BJ (cell line): ENCODE measurements around the gene CCDC187. TPM values are rescaled to one million over a fixed set of nuclear protein-coding genes. Genes with fewer than 3 reads are reported as not detected.

ENCODE experiments used
- CTCF ChIA-PET: fragments of 350-600 bp; formaldehyde crosslinking; extraction: SDS; loops from one replicate; lab custom pipeline; 2021; ENCODE audit warnings: antibody characterized with exemption, inconsistent platforms; lab: Yijun Ruan, JAX
- POLR2A ChIA-PET: fragments of 300-600 bp; sonication (Branson Sonifier 250); formaldehyde crosslinking; extraction: SDS; loops from one replicate; lab custom pipeline; 2021; ENCODE audit warnings: antibody characterized with exemption; lab: Charles Lee
- DNase-seq: peaks from one replicate; pipeline ENCODE4 v3.0.0-alpha.2; 2011; ENCODE audit warnings: low read depth
- H3K27me3 ChIP-seq: 2 replicates; pipeline ENCODE4 v1.6.0; 2011; ENCODE audit warnings: low read length; ENCODE audit not compliant: control insufficient read depth, insufficient read depth
- H3K36me3 ChIP-seq: 2 replicates; pipeline ENCODE4 v1.5.1; 2011; ENCODE audit warnings: low read length; ENCODE audit not compliant: control insufficient read depth, insufficient read depth
- H3K4me3 ChIP-seq: 2 replicates; pipeline ENCODE4 v1.5.1; 2011; ENCODE audit warnings: low read depth, mild to moderate bottlenecking, control low read depth, low read length
- CTCF ChIP-seq: IDR thresholded peaks from 2 replicates; pipeline ENCODE4 v1.5.1; 2011; ENCODE audit warnings: low read depth, mild to moderate bottlenecking, control low read depth, inconsistent platforms, low read length, moderate library complexity; ENCODE audit not compliant: insufficient read depth
- polyA plus RNA-seq: library from polyadenylated mRNA; depleted of rRNA; stranded (reverse); fragments of >200 nt; gene quantifications from 2 replicates; pipeline ENCODE4 v1.2.3, GENCODE V29; 2011

The CCDC187 gene
- polyA plus RNA-seq, 1 experiment = not detected

GRCh38 chr9:136235171-136235570 is 68.7 kb downstream of the CCDC187 start:
- ChIA-PET CTCF (no interaction called here), POLR2A (no interaction called here)
- H3K27me3 ChIP-seq = no peaks in the 10 kb centered on the region
- DNase-seq = no peak
- peaks cover 6% of the 10 kb centered on the region for H3K36me3 ChIP-seq
- no peak overlapping the region for H3K4me3 ChIP-seq
- no peak for TF ChIP-seq CTCF

- Histone ChIP-seq H3K36me3 (peaks cover 6% of the 10 kb centered on the region), H3K4me3 (no peak overlapping the region), H3K27me3 (no peaks in the 10 kb centered on the region)
- DNase-seq = no peak
- CTCF ChIA-PET = interaction anchor here (1.3 kb wide), 1 partner anchor 9 kb away, joined by 5 read pairs; no protein-coding TSS in a partner anchor
- no peak for TF ChIP-seq CTCF
- POLR2A ChIA-PET = interaction anchor here (0.6 kb wide), 1 partner anchor 37 kb away, joined by 5 read pairs; no protein-coding TSS in a partner anchor
These were observed 69.3 kb downstream of the CCDC187 start for GRCh38 chr9:136234597-136234996.

DNA sequence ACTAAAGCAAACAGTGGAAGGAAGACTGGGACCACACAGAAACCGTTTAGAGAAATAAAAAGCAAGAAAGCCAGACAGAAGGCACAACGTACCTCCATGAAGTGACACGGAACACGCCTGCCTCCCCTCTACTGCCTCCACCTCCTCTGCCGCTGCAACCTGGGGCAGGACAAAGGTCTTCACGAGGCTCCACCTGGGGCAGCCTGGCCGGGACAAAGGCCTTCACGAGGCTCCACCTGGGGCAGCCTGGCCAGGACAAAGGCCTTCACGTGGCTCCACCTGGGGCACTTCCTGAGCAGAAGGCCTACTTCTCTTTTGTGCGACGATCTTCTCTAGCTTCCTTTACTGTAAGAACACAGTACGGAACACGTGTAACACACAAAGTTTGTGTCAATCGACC is 70.0 kb downstream of the CCDC187 start:
- ChIA-PET CTCF (interaction anchor here (1.3 kb wide), 1 partner anchor 8 kb away, joined by 5 read pairs; no protein-coding TSS in a partner anchor), POLR2A (interaction anchor here (0.6 kb wide), 1 partner anchor 37 kb away, joined by 5 read pairs; no protein-coding TSS in a partner anchor)
- Histone ChIP-seq H3K4me3 (no peak overlapping the region), H3K27me3 (no peaks in the 10 kb centered on the region), H3K36me3 (peaks cover 6% of the 10 kb centered on the region)
- TF ChIP-seq CTCF = no peak
- no peak for DNase-seq

- ChIA-PET CTCF (interaction anchor here (1.3 kb wide), 1 partner anchor 8 kb away, joined by 5 read pairs; no protein-coding TSS in a partner anchor), POLR2A (no interaction called here)
- Histone ChIP-seq H3K4me3 (no peak overlapping the region), H3K27me3 (no peaks in the 10 kb centered on the region), H3K36me3 (peaks cover 6% of the 10 kb centered on the region)
- no peak for DNase-seq
- no peak for TF ChIP-seq CTCF
These were observed 70.5 kb downstream of the CCDC187 start for GRCh38 chr9:136233411-136233810.

GRCh38 chr9:136232969-136233368 is 70.9 kb downstream of the CCDC187 start:
- no peak for TF ChIP-seq CTCF
- ChIA-PET CTCF (no interaction called here), POLR2A (no interaction called here)
- Histone ChIP-seq H3K4me3 (no peak overlapping the region), H3K36me3 (peaks cover 6% of the 10 kb centered on the region), H3K27me3 (no peaks in the 10 kb centered on the region)
- DNase-seq = no peak
